GM10847 (cell line): ENCODE results near the gene PITRM1.

ENCODE experiments used
- POLR2A ChIP-seq: IDR thresholded peaks from 2 replicates; pipeline ENCODE4 v1.6.1; 2011; ENCODE audit not compliant: insufficient read length; ENCODE audit errors: extremely low read depth

Gene PITRM1

DNA sequence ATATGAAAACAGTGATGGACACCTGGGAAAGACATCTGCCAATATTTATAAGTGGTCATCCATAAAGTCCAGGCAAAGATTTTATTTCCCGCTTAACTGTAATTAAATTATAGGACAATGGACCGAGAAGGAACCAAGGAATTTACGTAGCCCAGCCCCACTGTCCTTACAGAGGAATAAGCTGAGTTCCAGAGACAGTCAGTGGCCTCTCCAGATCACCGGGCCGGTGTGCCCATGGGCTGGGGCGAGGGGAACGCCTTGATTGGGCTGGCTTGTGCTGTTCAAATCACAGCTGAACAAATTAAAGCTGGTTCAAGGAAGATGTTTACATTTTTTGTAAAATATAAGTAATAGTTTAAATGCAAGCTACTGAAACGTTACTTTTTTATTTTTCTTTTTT, 64.5 kb downstream of the PITRM1 start:
- no peak for TF ChIP-seq POLR2A

GRCh38 chr10:3107426-3107961, 65.1 kb downstream of the PITRM1 start:
- no peak for TF ChIP-seq POLR2A

GRCh38 chr10:3106928-3107425, 65.6 kb downstream of the PITRM1 start:
- no peak for TF ChIP-seq POLR2A

GRCh38 chr10:3105905-3106304, 66.7 kb downstream of the PITRM1 start:
- TF ChIP-seq POLR2A, result no peak

- no peak for TF ChIP-seq POLR2A
Observed at GRCh38 chr10:3105166-3105565, 67.4 kb downstream of the PITRM1 start.

DNA sequence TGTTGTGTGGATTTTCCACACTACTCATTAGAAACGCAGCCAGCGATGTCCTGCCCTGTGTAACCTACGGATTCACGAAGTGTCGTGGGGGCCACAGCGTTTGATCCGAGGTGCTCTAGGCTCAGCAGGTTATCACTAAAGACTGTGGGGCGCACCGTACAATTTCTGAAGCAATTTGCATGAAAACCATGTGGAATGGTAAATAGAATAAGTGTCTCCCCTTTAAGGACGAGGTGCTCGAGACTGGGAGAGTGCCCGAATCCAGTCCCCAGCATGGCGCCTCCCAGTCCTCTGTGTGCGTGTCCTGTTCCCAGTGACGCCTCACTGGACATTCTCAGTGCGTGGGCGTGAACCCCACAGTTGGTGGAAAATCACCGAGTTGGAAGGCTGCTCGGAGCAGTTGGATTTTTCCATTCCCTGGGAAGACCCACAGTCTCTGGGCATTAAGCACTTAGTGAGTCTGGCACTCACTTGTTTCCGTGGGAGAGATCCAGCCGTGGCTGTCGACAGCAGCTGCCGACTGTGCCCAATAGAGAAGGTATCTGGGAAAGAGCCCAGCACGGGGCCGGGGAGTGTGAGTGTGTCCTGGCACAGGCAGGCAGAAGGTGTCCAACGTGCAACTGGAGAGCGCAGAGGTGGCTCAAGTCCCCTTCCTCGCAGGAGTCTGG, 68.2 kb downstream of the PITRM1 start:
- TF ChIP-seq POLR2A, result no peak

DNA sequence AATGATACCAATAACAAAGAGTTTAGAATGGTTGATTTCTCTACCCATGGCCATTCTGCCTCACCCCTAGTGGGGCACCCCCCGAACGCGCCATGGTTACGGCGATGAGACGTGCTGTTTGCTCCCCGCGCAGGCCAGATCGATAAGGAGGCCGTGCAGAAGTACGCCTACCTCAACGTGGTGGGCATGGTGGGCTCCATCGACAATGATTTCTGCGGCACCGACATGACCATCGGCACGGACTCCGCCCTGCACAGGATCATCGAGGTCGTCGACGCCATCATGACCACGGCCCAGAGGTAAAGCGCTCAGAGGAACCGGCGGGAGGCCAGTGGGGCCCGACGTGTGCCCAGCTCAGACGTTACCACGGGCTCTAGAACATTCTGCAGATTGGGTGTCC, 68.9 kb downstream of the PITRM1 start:
- no peak for TF ChIP-seq POLR2A

DNA sequence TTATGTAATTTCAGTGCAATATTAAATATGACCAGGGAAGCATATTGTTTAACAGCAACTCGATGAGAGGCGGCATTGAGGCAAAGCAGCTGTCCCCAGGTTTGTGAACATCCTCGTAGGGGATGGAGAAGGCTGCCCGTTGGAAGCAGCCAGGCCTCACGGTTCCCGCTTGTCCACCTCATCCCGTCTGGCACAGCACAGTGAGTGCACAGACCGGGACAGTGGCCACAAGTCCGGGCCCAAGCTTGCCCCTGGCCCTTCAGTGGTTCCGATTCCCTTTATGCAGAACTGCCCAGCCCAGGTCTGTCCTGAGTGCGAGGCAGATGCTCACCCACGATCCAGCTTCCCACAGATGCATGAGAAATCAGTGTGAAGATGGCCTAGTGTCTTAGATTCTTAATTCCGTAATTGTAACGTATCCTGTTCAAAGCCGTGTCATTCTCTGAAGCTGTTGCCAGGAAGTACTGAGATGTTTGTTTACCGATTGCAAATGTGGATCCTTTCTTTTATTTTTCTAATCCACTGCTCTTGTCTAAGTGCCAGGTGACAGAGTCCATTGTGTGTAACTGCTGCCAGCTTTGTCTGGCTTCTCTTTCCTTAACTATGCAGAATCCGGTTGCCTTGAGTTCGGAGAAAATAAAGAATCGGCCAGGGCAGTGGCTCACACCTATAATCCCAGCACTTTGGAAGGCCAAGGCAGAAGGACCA, 69.7 kb downstream of the PITRM1 start:
- TF ChIP-seq POLR2A, result no peak

- TF ChIP-seq POLR2A, result no peak
Observed at GRCh38 chr10:3100856-3101640, 71.5 kb downstream of the PITRM1 start.

- no peak for TF ChIP-seq POLR2A
Observed at GRCh38 chr10:3100093-3100792, 72.3 kb downstream of the PITRM1 start.

- no peak for TF ChIP-seq POLR2A
Observed at GRCh38 chr10:3099291-3100092, 73.1 kb downstream of the PITRM1 start.

DNA sequence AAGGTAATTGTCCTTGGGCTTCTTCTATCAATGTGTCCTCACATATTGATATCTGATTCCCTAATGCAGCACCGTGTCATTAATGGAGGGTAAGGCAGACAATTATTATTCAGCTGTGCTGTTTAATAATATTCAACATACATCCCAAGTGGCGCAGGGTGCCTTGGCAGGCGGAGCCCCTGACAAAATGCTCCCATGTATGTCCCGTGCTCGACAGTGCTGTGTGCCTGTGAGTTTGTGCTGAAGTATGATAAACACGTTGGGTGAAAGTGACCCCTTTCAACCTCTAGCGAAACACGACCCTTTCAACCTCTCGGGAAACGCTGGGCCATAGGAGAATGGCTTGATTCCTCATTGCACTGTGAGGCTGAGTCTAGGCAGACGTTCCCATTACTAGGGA, 73.9 kb downstream of the PITRM1 start:
- TF ChIP-seq POLR2A, result no peak

- no peak for TF ChIP-seq POLR2A
Observed at GRCh38 chr10:3097160-3097559, 75.4 kb downstream of the PITRM1 start.

DNA sequence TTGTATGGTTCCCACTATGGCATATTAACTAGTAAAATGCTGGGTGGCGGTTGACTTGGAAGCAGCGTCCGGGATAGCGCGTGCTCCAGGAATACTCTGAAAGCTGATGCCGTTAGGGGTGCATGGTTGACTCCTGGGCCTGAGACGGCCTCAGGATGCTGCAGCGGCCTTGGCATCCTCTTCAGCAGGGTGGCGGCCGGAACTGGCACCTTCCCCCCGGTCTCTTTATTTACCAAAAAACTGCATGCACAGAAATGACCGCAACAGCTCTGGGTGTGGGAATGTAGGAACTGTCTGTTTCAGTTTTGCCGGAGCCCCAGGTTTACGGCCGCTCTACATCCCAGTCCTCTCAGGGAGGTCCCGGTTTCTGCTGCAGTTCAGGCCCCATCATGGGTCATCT, 76.4 kb downstream of the PITRM1 start:
- no peak for TF ChIP-seq POLR2A

DNA sequence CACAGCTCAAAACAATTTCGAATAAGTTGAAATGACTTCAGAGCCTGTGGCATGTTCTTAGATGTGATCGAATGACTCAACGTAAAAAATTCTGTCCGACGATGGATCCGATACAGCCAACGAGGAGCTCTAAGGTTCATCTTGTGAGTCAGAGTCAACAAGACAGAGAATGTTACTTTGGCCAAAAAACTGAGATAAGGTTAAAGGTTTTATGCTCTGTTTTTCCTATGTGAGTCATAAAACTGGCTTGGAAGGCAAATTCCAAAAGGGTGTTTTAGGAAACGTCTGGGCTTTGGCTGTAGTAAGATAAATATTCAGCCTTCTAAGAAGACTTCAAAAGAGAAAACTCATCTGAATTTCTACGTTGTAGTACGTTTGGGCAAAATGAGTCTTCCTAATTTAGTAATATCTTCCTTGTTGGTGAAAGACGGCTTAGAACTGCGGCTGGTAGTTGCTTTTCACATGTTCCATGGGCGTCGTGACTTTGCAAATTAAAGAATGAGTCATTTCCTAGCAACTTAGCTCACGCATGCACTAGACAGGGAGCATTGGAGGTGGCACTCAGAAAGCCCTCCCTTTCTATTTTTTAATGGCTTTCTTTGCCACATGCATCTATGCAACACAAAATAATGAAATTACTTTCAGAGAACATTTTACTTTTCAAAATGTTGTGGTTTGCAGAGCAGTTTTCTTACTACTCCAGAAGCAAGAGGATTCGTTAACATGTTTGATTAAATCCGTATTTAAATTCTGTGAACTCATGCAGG, 77.0 kb downstream of the PITRM1 start:
- no peak for TF ChIP-seq POLR2A
